ENCODE measurements around the gene CYP2W1. TPM values are rescaled to one million over a fixed set of nuclear protein-coding genes. Genes with fewer than 3 reads are reported as not detected.

CYP2W1 gene
- total RNA-seq, 2 donors from 2014 or later: 3.1 to 4.0 TPM

MicroRNAs within 50 kb of the gene (microRNA counts, 767-probe panel; counts per million panel counts)
- microRNA hsa-miR-339-3p: 431 to 1,408 counts per million in 2 donors
- microRNA hsa-miR-339-5p: 0 to 431 counts per million in 2 donors

Small RNA genes lying within 50 kb of the gene (microRNA-seq; reads per million reads assigned to microRNA genes)
- 574 reads per million, percentile 85 among the genes with 10 or more reads in this experiment for gene MIR339

Small RNA genes lying within 50 kb of the gene (small RNA-seq; reads per million reads assigned to genes)
- 6.9 to 8.2 reads per million in 2 donors for gene MIR339

Other genes starting within 250 kb of the CYP2W1 start
- gene SUN1, start 150.7 kb upstream of the CYP2W1 start, total RNA-seq: 100 to 1,000 TPM; 106 to 177 TPM
- 10 to 100 TPM; 50.0 to 91.9 TPM for gene GET4, start 106.6 kb upstream of the CYP2W1 start, total RNA-seq
- gene ADAP1, start 28.5 kb upstream of the CYP2W1 start, total RNA-seq: 1 to 10 TPM; 5.9 to 8.3 TPM
- gene COX19, start 7.6 kb upstream of the CYP2W1 start, total RNA-seq: 10 to 100 TPM; 11.3 to 17.0 TPM
- gene GPR146, start 61.4 kb downstream of the CYP2W1 start, total RNA-seq: 10 to 100 TPM in 1 of 2 donors, 1 to 10 TPM in 1; 6.1 to 25.9 TPM
- gene GPER1, start 104.9 kb downstream of the CYP2W1 start, total RNA-seq: 10 to 100 TPM in 1 of 2 donors, 1 to 10 TPM in 1; 7.4 to 11.5 TPM
- gene ZFAND2A, start 177.0 kb downstream of the CYP2W1 start, total RNA-seq: 10 to 100 TPM; 25.0 to 36.3 TPM
- gene UNCX, start 249.7 kb downstream of the CYP2W1 start, total RNA-seq: not detected

All from prostate gland (tissue), 2 donors.